ENCODE results near the gene GPHN.
"Not testable (repeated sequence)": the region's sequence is repeated elsewhere in the genome, so short reads cannot be mapped to it uniquely, and the experiment has no call there.

The GPHN gene

DNA sequence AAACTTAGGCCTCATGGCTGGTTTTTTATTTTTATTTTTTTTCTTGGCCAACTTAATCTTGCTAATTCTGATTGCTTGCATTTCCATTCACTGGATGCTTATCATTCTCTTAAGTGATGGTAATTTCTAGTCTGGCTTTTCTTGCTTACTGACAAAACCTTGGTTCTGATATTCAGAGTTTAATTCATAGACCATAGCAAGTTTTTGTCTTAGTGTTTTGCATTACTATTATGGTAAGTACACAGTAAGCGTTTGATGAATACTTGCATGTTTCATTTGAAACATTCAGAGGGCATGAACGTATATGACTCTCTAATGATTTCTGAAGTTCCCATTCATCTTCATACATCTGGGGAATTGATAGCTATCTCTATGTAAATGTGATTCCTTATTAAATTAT lies 55.8 kb downstream of the GPHN start:
- TF ChIP-seq TAF1 (IDR thresholded peaks at IDR 0.05; ENCODE audit: borderline replicate concordance, low read depth, low read length) (no peak), POLR2A (IDR thresholded peaks at IDR 0.05; ENCODE audit: low read depth, low read length) (no peak), POLR2AphosphoS5 (IDR thresholded peaks at IDR 0.05; ENCODE audit: low read depth, low read length) (no peak)
- DNase-seq (ENCODE audit: insufficient read length) (no peak), FAIRE-seq (no peak)

DNA sequence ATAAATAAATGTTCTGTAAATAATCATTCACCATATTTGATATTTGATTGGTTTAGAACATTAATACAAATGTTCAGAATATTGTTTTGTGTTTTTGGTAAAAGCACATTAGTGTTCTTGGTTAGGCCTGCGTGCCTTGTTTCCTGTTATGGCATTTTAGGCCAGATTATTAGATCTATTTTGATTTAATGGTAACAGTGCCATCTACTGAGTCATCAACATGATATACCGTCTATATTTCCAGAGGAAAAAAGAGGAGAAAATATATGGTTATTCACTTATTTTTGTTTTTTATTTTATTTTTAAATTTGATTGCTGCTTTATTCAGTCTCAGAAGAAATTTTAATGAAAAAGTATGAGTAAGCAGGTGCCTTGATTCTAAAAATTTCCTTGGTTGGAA lies 60.3 kb downstream of the GPHN start:
- DNase-seq (ENCODE audit: insufficient read length) (no peak), FAIRE-seq (no peak)
- TF ChIP-seq POLR2A (IDR thresholded peaks at IDR 0.05; ENCODE audit: low read depth, low read length) (no peak), TAF1 (IDR thresholded peaks at IDR 0.05; ENCODE audit: borderline replicate concordance, low read depth, low read length) (no peak)

DNA sequence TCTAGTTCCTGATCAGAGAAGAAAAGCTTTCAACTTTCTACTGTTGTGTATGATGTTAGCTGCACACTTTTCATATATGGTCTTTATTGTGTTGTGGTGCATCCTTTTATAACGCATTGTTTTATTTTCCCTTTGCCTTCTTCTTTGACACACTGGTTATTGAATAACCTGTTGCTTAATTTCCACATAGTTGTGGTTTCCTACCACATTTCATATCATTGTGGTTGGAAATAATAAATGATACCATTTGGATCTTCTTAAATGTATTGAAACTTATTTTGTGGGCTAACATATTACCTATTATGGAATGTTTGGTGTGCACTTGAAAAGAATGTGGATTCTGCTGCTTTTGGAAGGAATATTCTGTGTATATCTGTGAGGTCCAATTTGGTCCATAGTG lies 64.9 kb downstream of the GPHN start:
- no peak for DNase-seq (ENCODE audit: insufficient read length)
- TF ChIP-seq TAF1 (IDR thresholded peaks at IDR 0.05; ENCODE audit: borderline replicate concordance, low read depth, low read length) (no peak), POLR2AphosphoS5 (IDR thresholded peaks at IDR 0.05; ENCODE audit: low read depth, low read length) (no peak), POLR2A (IDR thresholded peaks at IDR 0.05; ENCODE audit: low read depth, low read length) (no peak)
- no peak for FAIRE-seq

- FAIRE-seq (no peak), DNase-seq (ENCODE audit: insufficient read length) (no peak)
- TF ChIP-seq POLR2A (IDR thresholded peaks at IDR 0.05; ENCODE audit: low read depth, low read length), result no peak
- TF ChIP-seq TAF1 (IDR thresholded peaks at IDR 0.05; ENCODE audit: borderline replicate concordance, low read depth, low read length), result no peak
- no peak for TF ChIP-seq POLR2AphosphoS5 (IDR thresholded peaks at IDR 0.05; ENCODE audit: low read depth, low read length)
Measured at GRCh38 chr14:66575014-66575413, 67.1 kb downstream of the GPHN start.

DNA sequence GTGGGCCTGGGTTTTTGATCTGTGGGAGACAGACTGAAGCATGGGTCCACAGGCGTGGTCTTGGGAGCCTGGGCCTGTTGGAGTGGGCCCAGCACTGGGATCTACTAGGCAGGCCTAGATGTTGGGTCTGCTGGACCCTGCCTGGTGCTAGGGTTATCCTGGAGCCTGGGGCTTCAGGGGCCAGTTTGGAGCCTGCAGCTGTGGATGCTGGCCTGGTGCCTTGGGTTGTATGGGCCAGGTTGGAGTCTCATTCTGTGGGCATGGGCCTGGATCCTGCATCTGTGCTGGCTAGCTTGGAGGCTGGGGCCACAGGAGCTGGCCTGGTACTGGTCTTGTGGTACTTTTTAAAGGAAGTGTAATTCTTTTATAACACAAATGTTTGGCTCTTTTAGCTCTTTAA lies 68.0 kb downstream of the GPHN start:
- no peak for FAIRE-seq
- DNase-seq (ENCODE audit: insufficient read length), result no peak
- no peak for TF ChIP-seq TAF1 (IDR thresholded peaks at IDR 0.05; ENCODE audit: borderline replicate concordance, low read depth, low read length)
- no peak for TF ChIP-seq POLR2AphosphoS5 (IDR thresholded peaks at IDR 0.05; ENCODE audit: low read depth, low read length)
- TF ChIP-seq POLR2A (IDR thresholded peaks at IDR 0.05; ENCODE audit: low read depth, low read length), result no peak

DNA sequence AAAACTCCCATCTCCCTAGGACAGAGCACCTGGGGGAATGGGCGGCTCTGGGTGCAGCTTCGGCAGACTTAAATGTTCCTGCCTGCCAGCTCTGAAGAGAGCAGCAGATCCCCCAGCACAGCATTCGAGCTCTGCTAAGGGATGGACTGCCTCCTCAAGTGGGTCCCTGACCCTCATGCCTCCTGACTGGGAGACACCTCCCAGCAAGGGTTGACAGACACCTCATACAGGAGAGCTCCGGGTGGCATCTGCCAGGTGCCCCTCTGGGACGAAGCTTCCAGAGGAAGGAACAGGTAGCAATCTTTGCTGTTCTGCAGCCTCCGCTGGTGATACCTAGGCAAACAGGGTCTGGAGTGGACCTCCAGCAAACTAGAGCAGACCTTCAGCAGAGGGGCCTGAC lies 79.8 kb downstream of the GPHN start:
- not testable (repeated sequence) for FAIRE-seq; DNase-seq (ENCODE audit: insufficient read length)

- TF ChIP-seq POLR2AphosphoS5 (IDR thresholded peaks at IDR 0.05; ENCODE audit: low read depth, low read length) (no peak), POLR2A (IDR thresholded peaks at IDR 0.05; ENCODE audit: low read depth, low read length) (no peak), TAF1 (IDR thresholded peaks at IDR 0.05; ENCODE audit: borderline replicate concordance, low read depth, low read length) (no peak)
- FAIRE-seq (no peak), DNase-seq (ENCODE audit: insufficient read length) (no peak)
Measured at GRCh38 chr14:66595394-66595793, 87.4 kb downstream of the GPHN start.

DNA sequence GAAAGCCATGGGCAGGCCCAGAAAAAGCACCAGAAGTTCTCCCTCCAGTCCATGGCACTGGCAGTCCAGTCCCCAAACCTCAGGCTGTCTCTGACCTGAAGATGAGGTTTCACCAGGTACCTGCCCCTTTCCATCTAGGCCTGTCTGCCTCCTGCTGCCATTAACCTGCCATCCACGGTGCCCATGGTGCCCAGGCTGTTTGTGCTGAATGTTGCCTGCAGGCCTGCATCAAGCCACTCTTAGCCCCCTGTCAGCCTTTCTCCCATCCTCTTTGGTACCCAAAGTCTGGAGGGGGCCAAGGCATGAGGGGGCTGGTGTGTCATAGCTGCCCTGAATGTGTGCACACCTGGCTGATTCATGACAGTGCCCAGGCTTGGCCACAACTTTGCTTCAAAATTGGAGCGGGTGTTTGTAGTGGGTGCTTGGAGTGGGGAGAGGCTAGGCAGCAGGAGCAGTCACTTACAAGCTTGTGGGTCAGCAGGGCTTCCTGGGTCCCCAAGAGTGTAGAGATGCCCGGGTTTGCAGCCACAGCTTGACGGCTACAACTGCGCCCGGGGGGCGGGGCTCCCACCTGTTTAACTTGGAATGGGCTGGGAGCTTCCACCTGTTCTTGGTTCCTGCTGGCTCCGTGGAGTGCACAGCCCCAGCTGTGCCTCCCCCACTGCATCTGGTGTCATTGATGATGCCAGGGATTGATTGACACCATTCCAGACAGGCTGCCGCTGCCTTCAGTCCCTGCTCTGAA lies 88.5 kb downstream of the GPHN start:
- DNase-seq (ENCODE audit: insufficient read length) (no peak), FAIRE-seq (no peak)
- TF ChIP-seq POLR2A (IDR thresholded peaks at IDR 0.05; ENCODE audit: low read depth, low read length) (no peak), POLR2AphosphoS5 (IDR thresholded peaks at IDR 0.05; ENCODE audit: low read depth, low read length) (no peak), TAF1 (IDR thresholded peaks at IDR 0.05; ENCODE audit: borderline replicate concordance, low read depth, low read length) (no peak)

GRCh38 chr14:66600416-66600815 lies 92.5 kb downstream of the GPHN start:
- FAIRE-seq (no peak), DNase-seq (ENCODE audit: insufficient read length) (no peak)
- no peak for TF ChIP-seq POLR2A (IDR thresholded peaks at IDR 0.05; ENCODE audit: low read depth, low read length)
- TF ChIP-seq POLR2AphosphoS5 (IDR thresholded peaks at IDR 0.05; ENCODE audit: low read depth, low read length), result no peak
- no peak for TF ChIP-seq TAF1 (IDR thresholded peaks at IDR 0.05; ENCODE audit: borderline replicate concordance, low read depth, low read length)

DNA sequence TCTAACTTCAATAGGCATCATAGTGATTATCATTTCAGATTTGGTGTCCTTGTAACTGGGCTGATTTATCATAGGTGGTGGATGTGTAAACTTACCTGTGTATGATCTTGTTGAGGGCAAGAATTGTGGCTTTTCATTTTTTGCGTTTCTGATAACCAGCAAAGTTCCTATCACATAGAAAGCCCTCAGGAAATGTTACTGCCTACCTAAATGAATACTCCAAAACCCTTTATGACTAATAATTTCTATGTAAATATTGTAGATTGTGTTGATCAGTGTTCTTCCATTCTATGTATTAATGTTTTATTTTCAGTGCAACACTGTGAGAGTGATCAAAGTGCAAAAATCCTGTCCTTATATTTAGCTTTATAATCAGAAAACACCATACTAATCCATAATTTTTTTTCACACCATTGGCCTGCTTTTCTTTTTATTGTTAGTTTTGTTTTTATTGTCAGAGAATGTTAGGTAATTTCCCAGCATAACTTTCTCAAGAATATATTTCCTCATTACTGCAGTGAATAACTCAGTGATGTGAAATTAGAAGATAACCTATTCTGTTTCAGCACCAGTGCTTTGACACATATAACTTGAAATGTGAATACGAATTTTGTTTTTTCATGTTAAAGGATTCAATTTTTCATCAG lies 94.1 kb downstream of the GPHN start:
- FAIRE-seq (peak; percentile 82), DNase-seq (ENCODE audit: insufficient read length) (no peak)
- TF ChIP-seq POLR2A (IDR thresholded peaks at IDR 0.05; ENCODE audit: low read depth, low read length) (no peak), POLR2AphosphoS5 (IDR thresholded peaks at IDR 0.05; ENCODE audit: low read depth, low read length) (no peak), TAF1 (IDR thresholded peaks at IDR 0.05; ENCODE audit: borderline replicate concordance, low read depth, low read length) (no peak)

DNA sequence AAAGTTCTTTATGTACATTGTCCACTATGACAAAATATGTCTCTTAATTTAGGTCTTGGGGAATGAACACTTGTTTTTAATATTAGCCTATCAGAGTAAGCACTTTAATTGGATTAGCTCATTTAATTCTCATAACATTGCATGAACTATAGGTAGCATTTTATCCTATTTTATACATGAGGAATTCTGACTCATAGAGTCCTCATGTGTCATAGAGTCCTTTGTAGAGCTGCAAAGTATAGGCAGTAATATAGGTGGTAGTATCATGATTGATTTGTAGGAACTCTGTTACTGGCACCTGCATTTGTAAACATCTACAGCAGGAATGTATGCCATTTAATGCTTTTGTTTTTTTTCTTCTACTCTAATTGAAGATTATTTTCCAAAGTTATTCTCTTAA lies 96.0 kb downstream of the GPHN start:
- TF ChIP-seq TAF1 (IDR thresholded peaks at IDR 0.05; ENCODE audit: borderline replicate concordance, low read depth, low read length) (no peak), POLR2A (IDR thresholded peaks at IDR 0.05; ENCODE audit: low read depth, low read length) (no peak), POLR2AphosphoS5 (IDR thresholded peaks at IDR 0.05; ENCODE audit: low read depth, low read length) (no peak)
- FAIRE-seq, result no peak
- no peak for DNase-seq (ENCODE audit: insufficient read length)

DNA sequence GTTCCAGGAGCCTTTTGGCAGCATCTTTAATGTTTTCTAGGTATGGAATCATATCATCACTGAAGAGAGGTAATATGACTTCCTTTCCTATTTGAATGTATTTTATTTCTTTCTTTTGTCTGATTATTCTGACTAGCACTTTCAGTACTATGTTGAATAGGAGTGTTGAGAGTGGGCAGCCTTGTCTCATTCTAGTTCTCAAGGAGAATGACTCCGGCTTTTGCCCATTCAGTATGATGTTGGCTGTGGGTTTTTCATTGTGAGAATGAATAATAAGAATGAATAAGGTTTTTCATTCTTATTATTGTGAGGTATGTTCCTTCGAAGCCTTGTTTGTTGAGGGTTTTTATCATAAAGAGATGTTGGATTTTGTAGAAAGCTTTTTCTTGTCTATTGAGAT lies 98.9 kb downstream of the GPHN start:
- no peak for TF ChIP-seq POLR2A (IDR thresholded peaks at IDR 0.05; ENCODE audit: low read depth, low read length)
- no peak for TF ChIP-seq POLR2AphosphoS5 (IDR thresholded peaks at IDR 0.05; ENCODE audit: low read depth, low read length)
- TF ChIP-seq TAF1 (IDR thresholded peaks at IDR 0.05; ENCODE audit: borderline replicate concordance, low read depth, low read length), result no peak
- DNase-seq (ENCODE audit: insufficient read length) (no peak), FAIRE-seq (no peak)
